HG03060 (cell line): ENCODE data around the gene ACBD4.
A peak's percentile ranks its signal among the peaks of the same experiment; 100 is the strongest.

ENCODE experiments used
- ATAC-seq: cut with Tn5 transposase; IDR thresholded peaks from one replicate; pipeline ENCODE4 v1.9.1; 2021; ENCODE audit warnings: low read depth, moderate number of reproducible peaks; ENCODE audit not compliant: unreplicated experiment

The ACBD4 gene

DNA sequence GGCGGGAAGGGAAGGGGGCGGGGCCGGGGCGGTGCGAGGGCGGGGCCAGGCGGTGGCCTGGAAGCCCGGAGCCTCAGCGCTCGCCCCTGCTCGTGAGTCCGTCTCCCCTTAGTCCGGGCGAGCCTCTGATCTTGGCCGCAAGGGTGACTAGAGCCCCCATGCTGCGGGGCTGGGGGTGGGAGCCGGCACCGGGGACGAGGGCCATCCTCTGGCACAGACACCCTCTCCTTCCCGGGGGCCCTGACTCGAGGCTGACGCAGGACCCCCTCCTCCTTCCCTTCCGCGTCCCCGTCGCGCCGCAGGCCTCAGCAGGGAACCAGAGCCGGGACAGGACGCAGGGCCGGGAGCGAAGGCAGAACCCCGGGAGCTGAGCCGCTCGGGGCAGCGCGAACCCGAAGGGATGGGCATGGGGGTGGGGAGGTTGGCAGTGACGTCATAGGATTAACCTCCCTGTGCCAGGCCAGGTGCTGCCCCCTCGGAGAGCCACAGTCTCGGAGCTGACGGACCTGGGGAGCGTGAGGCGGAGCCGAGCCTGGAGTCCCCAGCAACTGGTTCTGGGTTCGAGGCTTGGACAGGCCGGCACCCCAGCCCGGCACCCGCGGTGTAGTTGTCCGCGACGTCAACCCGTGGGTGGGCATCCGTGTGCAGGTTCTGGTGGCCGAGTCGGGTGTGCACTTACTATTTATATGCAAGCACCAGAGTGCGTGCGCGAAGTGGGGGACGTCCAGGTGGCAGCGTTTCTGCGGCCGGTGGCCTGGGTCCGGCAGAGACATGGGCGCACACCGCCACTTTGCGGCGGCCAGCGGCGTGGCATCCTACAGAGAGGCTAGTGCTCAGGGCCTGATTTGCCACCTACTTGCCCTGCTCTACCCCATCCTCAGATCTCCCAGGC is 2.7 kb upstream of the ACBD4 start:
- ATAC-seq = no peak

DNA sequence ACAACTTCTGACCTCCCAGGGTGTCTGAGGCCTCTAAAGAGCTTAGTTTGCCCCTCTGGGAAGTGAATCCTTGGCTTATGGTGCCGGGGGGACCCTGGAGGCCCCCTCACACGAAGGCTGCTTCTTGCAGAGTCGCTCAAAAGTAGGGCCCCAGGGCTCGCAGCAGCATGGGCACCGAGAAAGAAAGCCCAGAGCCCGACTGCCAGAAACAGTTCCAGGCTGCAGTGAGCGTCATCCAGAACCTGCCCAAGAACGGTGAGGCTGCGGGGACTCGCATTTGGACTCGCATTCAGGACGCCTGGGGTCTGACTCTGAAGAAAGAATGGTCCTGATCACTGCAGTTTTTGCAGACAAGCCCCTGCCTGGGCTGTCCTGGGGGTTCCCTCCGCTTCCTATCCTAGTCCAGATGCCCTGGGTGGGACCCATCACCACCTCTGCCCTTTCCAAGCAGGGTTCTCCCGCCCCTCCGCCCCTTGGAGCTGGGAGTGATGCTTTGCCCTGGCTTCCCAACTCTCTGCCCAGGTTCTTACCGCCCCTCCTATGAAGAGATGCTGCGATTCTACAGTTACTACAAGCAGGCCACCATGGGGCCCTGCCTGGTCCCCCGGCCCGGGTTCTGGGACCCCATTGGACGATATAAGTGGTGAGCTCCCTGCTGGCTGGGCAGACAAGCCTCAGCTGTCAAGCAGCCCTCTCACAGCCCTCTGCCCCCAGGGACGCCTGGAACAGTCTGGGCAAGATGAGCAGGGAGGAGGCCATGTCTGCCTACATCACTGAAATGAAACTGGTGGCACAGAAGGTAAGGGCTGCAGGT is 698 bp downstream of the ACBD4 start:
- no peak for ATAC-seq

- ATAC-seq = no peak
These were observed 1.5 kb downstream of the ACBD4 start for GRCh38 chr17:45136846-45137560.

- no peak for ATAC-seq
These were observed 2.2 kb downstream of the ACBD4 start for GRCh38 chr17:45137561-45138305.

DNA sequence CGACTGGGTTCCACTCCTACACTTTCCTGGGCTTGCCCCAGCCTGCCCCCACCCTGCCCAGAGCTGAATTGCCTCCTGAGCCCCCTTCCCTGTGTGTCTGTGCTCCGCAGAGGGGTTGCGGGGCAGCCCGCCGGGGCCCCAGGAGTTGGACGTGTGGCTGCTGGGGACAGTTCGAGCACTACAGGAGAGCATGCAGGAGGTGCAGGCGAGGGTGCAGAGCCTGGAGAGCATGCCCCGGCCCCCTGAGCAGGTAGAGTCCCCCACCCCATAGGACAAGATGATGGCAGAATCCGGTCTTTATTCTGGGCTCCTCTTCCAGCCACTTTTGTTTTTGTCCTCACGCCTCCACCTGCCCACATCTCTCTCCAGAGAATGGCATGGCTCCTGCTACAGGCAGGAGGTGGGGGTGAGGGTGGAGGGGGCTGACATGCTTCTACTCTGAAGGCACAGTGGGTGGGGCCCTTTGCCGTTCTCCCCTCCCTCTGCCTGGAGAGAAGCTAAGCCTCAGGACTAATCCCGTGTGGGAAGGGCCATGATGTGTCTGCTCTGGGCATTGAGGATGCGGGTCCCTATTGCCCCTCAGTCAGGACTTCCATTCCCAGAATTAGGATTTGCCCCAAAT is 3.5 kb downstream of the ACBD4 start:
- no peak for ATAC-seq

GRCh38 chr17:45139533-45139920 is 4.0 kb downstream of the ACBD4 start:
- no peak for ATAC-seq

DNA sequence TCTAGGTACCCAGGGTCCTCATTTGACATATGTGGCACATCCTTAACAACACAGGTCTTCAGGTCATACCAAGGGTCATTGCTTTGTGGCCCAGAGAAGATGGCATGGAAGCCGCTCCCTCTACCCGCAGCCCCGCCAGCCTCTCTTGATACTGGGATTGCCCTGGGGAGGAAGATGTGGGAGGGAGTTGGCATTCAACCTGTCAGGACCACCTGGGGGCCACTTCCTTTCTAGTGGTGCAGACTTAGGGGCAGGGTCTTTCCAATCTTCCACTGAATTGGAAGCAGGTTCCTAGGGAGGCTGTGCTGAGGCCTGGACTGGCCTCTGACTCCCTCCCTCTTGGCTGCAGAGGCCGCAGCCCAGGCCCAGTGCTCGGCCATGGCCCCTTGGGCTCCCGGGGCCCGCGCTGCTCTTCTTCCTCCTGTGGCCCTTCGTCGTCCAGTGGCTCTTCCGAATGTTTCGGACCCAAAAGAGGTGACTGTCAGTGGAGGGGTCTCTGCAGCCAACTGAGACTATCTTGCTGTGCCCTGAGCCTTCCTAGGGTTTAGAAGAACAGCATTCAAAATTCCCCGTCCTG is 7.7 kb downstream of the ACBD4 start:
- no peak for ATAC-seq

DNA sequence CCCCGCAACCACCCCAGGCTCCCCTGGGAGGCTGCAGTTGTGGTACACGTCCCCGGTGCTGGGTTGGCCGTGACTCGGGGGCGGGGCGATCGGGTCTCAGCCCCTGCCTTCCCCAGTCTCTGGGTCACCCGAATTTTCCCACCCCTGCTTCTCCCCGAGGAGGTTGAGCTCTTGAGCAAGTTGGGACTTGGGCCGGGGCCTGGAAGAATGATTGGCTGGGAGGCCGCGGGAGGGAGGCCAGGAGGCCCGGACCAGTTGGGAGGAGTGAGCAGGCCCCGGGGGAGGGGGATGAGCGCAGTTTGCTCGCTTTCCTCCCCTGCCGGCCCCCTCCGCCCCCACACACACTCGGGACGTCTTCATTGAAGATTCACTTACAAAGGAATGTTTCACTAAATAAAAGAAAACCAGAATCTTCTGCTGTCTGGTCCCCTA is 8.3 kb downstream of the ACBD4 start:
- no peak for ATAC-seq

GRCh38 chr17:45144199-45145034 is 8.9 kb downstream of the ACBD4 start:
- no peak for ATAC-seq

DNA sequence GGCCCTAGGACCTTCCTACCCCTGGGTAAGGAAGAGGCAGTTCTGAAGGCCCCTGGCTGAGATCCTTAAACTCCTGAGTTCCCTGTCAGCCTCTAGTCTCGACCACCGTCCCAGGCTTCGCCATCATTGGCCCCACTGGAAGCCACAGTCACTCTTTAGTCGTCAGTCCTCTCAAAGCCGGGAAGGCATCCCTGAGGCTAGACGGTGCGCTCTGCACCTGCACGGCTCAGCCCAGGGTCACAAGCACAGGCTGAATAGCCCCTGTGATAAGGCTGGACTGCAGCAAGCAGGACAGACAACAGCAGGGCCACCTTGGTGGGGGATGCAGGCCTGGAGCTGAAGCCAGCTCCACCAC is 9.5 kb downstream of the ACBD4 start:
- ATAC-seq = no peak

DNA sequence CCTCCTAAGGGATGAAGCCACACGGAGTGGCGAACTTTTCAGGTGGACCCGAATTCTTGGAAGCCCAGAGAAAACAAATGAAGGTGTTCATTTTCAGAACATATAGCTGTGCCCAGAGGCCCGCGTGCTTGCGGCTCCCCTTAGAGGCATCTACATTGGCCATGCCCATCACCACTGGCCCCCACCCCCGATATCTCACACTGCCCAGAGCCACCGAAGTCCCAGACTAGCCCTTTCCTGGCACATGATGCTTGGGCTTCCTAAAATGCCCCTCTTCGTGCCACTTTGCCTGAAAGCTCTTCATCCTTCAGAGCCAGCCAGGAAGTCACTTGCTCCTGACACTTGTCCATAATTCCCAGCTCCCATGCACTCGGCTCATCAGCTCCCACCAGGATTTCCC is 10.7 kb downstream of the ACBD4 start:
- no peak for ATAC-seq

DNA sequence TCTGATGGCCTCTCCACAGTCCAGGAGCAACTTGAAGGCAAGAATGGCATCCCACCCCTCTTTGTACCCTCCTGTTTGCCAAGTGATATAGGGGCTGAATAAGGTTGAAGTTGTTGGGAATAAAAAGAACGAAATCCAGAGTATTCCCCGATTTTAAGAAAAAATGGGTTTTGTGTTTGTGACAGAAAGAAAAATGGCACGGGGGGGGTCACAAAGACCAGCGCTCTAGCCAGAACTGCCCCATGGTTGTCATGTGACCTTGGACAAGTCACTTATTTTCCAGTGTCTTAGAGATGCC is 11.1 kb downstream of the ACBD4 start:
- ATAC-seq = no peak

DNA sequence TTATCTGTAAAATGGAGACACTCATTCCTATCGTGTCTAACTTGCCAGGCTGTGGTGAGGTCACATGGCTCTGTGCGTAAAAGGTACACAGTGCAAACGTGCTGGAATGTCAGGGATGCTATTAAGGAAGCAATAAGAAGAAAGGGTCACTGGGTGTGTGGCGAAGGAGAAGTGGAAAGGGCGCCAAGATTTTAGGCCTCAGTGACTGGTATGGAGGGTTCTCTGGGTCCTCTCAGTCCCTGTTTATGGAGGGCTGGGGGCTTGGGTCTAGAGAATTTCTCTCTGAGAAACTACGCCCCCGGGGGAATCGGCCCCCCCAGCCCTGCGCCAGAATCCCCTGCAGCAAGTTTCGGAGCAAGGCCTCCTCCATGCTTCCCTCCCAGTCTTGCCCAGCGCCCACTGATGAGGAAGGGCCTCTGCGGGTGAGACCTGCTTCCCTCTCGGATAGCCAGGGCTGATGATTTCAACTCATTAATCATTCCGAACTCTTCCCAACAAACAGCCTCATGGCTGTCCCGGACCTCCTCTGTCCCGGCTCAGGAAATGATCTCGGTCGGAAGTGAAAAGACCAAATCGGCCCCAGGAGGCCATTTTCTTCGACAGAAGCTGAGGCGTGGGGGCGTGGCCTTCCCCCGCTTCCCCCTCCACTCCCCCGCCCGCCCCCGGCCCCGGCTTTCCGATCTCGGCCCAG is 11.5 kb downstream of the ACBD4 start:
- no peak for ATAC-seq

- ATAC-seq = no peak
These were observed 12.2 kb downstream of the ACBD4 start for GRCh38 chr17:45147581-45148182.

- ATAC-seq = peak; percentile 49
These were observed 12.9 kb downstream of the ACBD4 start, which contains the start of gene HEXIM1 for GRCh38 chr17:45148183-45149036. Gene HEXIM1 (plus strand): TSS chr17:45148475. CDS start chr17:45149191, 716 bp downstream.

DNA sequence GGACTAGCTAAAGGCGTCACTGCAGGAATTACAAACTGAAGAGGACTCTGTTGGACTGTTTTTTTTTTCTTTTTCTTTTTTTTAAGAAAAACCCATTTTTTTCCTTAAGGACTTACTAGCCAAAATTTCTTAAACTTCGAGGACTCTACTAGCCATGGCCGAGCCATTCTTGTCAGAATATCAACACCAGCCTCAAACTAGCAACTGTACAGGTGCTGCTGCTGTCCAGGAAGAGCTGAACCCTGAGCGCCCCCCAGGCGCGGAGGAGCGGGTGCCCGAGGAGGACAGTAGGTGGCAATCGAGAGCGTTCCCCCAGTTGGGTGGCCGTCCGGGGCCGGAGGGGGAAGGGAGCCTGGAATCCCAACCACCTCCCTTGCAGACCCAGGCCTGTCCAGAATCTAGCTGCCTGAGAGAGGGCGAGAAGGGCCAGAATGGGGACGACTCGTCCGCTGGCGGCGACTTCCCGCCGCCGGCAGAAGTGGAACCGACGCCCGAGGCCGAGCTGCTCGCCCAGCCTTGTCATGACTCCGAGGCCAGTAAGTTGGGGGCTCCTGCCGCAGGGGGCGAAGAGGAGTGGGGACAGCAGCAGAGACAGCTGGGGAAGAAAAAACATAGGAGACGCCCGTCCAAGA is 13.7 kb downstream of the ACBD4 start:
- ATAC-seq = no peak
